Testis (tissue), 2 donors: ENCODE results near the gene HS1BP3.

Experiments
- POLR2A ChIP-seq: fragments of 450-650 bp; IDR thresholded peaks from one replicate; pipeline ENCODE4 v1.6.1; 2017; ENCODE audit warnings: antibody characterized with exemption, mild to moderate bottlenecking, moderate library complexity
- TF ChIP-seq, protein P1 (sequence below), 3 experiments: fragments of 450-650 bp in 2 of 3; fragments of 200-600 bp in 1 of 3; sonication (generic) in 1 of 3; IDR thresholded peaks; one replicate each; pipeline ENCODE4 v1.5.1; 2016 to 2019; ENCODE audit warnings: antibody characterized with exemption in 3 of 3, mild to moderate bottlenecking in 2 of 3, moderate library complexity in 1 of 3

DNA sequence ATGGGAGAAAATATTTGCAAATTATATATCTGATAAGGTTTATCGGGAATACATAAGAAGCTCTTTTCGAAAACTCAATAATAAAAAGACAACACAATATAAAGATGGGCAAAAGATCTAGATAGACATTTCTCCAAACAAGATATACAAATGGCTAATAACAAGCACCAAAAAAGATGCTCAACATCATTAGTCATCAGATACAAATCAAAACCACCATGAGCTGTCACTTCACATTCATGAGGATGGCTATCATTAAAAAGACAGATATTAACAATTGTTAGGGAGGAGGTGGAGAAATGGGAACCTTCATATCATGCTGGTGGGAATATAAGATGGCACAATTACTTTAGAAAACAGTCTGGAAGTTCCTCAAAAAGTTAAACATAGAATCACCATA lies 48.1 kb downstream of the HS1BP3 start:
- TF ChIP-seq, protein P1, sequence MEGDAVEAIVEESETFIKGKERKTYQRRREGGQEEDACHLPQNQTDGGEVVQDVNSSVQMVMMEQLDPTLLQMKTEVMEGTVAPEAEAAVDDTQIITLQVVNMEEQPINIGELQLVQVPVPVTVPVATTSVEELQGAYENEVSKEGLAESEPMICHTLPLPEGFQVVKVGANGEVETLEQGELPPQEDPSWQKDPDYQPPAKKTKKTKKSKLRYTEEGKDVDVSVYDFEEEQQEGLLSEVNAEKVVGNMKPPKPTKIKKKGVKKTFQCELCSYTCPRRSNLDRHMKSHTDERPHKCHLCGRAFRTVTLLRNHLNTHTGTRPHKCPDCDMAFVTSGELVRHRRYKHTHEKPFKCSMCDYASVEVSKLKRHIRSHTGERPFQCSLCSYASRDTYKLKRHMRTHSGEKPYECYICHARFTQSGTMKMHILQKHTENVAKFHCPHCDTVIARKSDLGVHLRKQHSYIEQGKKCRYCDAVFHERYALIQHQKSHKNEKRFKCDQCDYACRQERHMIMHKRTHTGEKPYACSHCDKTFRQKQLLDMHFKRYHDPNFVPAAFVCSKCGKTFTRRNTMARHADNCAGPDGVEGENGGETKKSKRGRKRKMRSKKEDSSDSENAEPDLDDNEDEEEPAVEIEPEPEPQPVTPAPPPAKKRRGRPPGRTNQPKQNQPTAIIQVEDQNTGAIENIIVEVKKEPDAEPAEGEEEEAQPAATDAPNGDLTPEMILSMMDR (IDR thresholded peaks at IDR 0.05) = no peak
- no peak for TF ChIP-seq POLR2A
